Dendritic cell treated with granulocyte-macrophage colony-stimulating factor and Interleukin-4, amounts not matched to agents 40 ng/mL and 50 ng/mL, for 4 days (primary cell): ENCODE measurements around the gene ZNRF1.
A peak's percentile ranks its signal among the peaks of the same experiment; 100 is the strongest.
"Not testable (repeated sequence)": the region's sequence is repeated elsewhere in the genome, so short reads cannot be mapped to it uniquely, and the experiment has no call there.

Source experiments
- H3K27ac Mint-ChIP-seq: one replicate; pipeline ENCODE4 v1.8.0; 2022; ENCODE audit warnings: mild to moderate bottlenecking, mixed read lengths
- H3K27me3 Mint-ChIP-seq: one replicate; pipeline ENCODE4 v1.8.0; 2022; ENCODE audit warnings: mild to moderate bottlenecking, mixed read lengths
- H3K36me3 Mint-ChIP-seq: one replicate; pipeline ENCODE4 v1.8.0; 2022; ENCODE audit warnings: low read depth, mixed read lengths
- H3K4me1 Mint-ChIP-seq: one replicate; pipeline ENCODE4 v1.8.0; 2022; ENCODE audit warnings: low read depth, mixed read lengths
- H3K4me3 Mint-ChIP-seq: one replicate; pipeline ENCODE4 v1.8.0; 2022; ENCODE audit warnings: mild to moderate bottlenecking, moderate library complexity, mixed read lengths
- H3K9me3 Mint-ChIP-seq: one replicate; pipeline ENCODE4 v1.8.0; 2022; ENCODE audit warnings: mixed read lengths
- intact Hi-C: fragments of 100-400 bp; cut with micrococcal nuclease; formaldehyde crosslinking; loops from one replicate; pipeline ENCODE4 v1.15.0; 2022

Gene ZNRF1

GRCh38 chr16:75090899-75091298, 92.1 kb downstream of the ZNRF1 start:
- H3K36me3 Mint-ChIP-seq, H3K9me3 Mint-ChIP-seq, H3K27ac Mint-ChIP-seq, intact Hi-C loops, H3K27me3 Mint-ChIP-seq, H3K4me3 Mint-ChIP-seq: not testable (repeated sequence)
- H3K4me1 Mint-ChIP-seq: peaks cover 31% of the 10 kb centered on the region

GRCh38 chr16:75091619-75092018, 92.8 kb downstream of the ZNRF1 start:
- H3K27ac Mint-ChIP-seq, H3K9me3 Mint-ChIP-seq, H3K4me3 Mint-ChIP-seq, intact Hi-C loops, H3K27me3 Mint-ChIP-seq, H3K36me3 Mint-ChIP-seq: not testable (repeated sequence)
- peaks cover 37% of the 10 kb centered on the region for H3K4me1 Mint-ChIP-seq

DNA sequence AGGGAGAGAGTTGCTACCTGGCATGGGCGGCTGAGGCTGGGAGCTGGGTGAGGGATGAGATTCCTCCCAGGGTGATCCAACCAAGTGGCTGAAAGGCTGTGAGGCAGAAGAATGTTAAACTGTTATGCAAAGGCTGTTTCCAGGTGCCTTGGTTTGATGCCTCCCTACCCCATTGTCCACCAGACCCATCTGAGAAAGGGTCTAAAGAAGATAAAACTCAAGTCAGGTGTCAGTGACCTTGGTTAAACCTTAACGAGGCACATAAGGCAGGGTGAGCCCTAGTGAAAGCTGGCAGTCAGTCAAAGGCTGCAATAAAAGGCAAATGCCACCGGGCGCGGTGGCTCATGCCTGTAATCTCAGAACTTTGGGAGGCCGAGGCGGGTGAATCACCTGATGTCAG, 94.0 kb downstream of the ZNRF1 start:
- H3K9me3 Mint-ChIP-seq: no peaks in the 10 kb centered on the region
- peaks cover 34% of the 10 kb centered on the region for H3K4me1 Mint-ChIP-seq
- intact Hi-C loops: no loop called here
- peaks cover 6% of the 10 kb centered on the region for H3K36me3 Mint-ChIP-seq
- no peaks in the 10 kb centered on the region for H3K27me3 Mint-ChIP-seq
- H3K27ac Mint-ChIP-seq: no peak overlapping the region
- no peak overlapping the region for H3K4me3 Mint-ChIP-seq

- Mint-ChIP-seq H3K27ac (no peak overlapping the region), H3K4me1 (peaks cover 34% of the 10 kb centered on the region), H3K9me3 (no peaks in the 10 kb centered on the region), H3K4me3 (no peak overlapping the region), H3K27me3 (no peaks in the 10 kb centered on the region), H3K36me3 (peaks cover 6% of the 10 kb centered on the region)
- intact Hi-C loops: no loop called here
These were observed 95.0 kb downstream of the ZNRF1 start for GRCh38 chr16:75093598-75094540.

DNA sequence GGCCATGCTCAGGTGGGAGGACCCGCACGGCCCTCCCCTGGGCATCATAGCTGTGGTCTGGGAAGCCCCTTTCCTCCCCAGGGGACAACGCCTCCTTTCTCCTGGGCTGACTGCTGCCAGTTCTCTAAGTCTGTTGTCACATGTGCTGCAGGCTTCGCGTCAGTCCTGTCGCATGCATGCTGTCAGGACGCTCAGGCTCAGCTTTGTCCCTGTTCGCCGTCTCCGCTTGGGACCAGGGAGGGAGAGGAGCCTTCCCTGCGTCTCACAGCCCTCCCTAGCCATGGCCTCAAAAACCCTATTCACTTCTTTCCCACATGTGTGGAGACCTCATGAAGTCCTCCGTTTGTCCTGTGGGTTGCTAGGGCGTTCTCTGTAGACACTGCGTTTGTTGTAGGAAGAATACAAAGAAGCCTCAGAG, 96.4 kb downstream of the ZNRF1 start:
- Mint-ChIP-seq H3K4me3 (no peak overlapping the region), H3K36me3 (peaks cover 6% of the 10 kb centered on the region), H3K9me3 (no peaks in the 10 kb centered on the region), H3K27me3 (no peaks in the 10 kb centered on the region), H3K27ac (no peak overlapping the region), H3K4me1 (peaks cover 39% of the 10 kb centered on the region)
- intact Hi-C loops: no loop called here

GRCh38 chr16:75096656-75097055, 97.8 kb downstream of the ZNRF1 start:
- no peak overlapping the region for H3K27ac Mint-ChIP-seq
- no peaks in the 10 kb centered on the region for H3K27me3 Mint-ChIP-seq
- peaks cover 41% of the 10 kb centered on the region for H3K4me1 Mint-ChIP-seq
- no peak overlapping the region for H3K4me3 Mint-ChIP-seq
- intact Hi-C loops: no loop called here
- no peaks in the 10 kb centered on the region for H3K9me3 Mint-ChIP-seq
- peaks cover 6% of the 10 kb centered on the region for H3K36me3 Mint-ChIP-seq

DNA sequence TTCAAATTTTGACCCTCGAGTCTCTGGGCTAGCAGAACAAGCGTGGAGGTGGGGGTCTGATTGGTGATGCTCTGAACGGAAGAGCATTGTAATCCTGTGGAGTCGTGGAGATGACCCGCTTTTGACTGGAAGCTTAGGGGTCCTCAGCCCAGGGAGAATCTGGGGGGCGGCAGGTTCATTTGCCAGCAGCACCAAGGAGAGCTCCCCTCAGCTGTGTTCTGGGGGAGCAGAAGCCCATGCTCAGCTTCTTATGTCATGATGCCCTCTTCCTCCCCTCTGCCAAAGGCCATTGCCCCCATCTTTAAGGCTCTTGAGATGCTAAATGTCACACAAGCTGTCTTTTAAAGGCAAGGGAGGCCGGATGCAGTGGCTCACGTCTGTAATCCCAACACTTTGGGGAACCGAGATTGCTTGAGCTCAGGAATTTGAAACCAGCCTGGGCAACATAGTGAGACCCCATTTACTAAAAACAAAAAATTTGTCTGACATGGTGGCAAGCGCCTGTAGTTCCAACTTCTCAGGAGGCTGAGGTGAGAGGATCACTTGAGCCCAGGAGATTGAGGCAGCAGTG, 98.5 kb downstream of the ZNRF1 start:
- Mint-ChIP-seq H3K4me3 (no peak overlapping the region), H3K9me3 (no peaks in the 10 kb centered on the region), H3K4me1 (peaks cover 41% of the 10 kb centered on the region), H3K36me3 (peaks cover 6% of the 10 kb centered on the region), H3K27ac (no peak overlapping the region), H3K27me3 (no peaks in the 10 kb centered on the region)
- intact Hi-C loops: no loop called here

DNA sequence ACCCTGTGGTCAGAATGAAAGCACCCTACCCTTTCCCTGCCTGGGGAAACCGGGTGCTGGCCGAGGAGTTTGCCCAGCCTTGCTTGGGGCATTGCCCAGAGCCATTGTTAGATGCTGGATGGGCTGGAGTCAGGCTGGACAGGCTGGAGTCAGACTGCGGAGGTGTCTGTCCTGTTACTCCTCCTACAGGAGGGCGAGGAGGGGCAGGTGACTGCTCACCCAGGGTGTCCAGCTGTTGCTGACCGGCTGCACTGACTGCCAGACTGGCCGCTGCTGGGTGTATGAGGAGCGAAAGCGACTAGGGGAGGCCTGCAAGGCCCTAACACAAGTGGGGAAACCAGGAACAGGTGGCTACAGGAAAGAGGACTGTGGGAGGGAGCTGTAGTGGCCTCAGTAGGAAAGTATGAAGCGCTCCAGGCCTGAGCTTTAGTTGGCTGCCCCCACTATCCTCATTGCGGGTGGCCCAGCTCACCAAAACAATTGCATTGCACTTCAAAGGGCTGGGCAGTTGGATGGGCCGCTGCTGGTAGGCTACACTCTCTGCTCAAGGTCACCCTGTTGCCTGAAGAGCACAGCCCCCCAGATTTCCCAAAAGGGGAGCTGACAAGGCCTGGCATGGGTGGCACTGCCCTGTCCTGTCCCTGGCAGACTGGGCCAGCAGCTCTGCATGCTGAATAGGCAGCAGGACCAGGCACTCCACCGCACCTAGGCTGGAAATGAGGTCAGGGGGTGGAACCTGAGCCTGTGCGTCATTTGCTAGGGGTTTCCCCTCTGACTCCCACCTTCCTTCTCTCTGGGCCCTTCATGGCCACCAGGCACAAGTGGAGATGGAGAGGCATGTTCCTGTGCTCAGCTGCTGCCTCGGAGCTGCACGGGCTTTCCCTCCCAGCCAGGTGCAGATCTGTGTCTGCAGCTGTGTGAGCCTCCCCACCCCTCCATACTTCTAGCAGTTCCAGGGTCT, 99.4 kb downstream of the ZNRF1 start:
- Mint-ChIP-seq H3K9me3 (no peaks in the 10 kb centered on the region), H3K27ac (no peak overlapping the region), H3K36me3 (peaks cover 6% of the 10 kb centered on the region), H3K4me3 (no peak overlapping the region), H3K4me1 (peaks cover 41% of the 10 kb centered on the region), H3K27me3 (no peaks in the 10 kb centered on the region)
- intact Hi-C loops: no loop called here

- intact Hi-C loops: no loop called here
- peak overlapping the region; percentile 80 for H3K27ac Mint-ChIP-seq
- H3K27me3 Mint-ChIP-seq: no peaks in the 10 kb centered on the region
- H3K9me3 Mint-ChIP-seq: no peaks in the 10 kb centered on the region
- peaks cover 3% of the 10 kb centered on the region for H3K36me3 Mint-ChIP-seq
- peaks cover 45% of the 10 kb centered on the region for H3K4me1 Mint-ChIP-seq
- H3K4me3 Mint-ChIP-seq: no peak overlapping the region
These were observed 100.3 kb downstream of the ZNRF1 start for GRCh38 chr16:75099075-75099667.

- Mint-ChIP-seq H3K27ac (peak overlapping the region; percentile 80), H3K36me3 (peaks cover 6% of the 10 kb centered on the region), H3K4me1 (peaks cover 53% of the 10 kb centered on the region), H3K9me3 (no peaks in the 10 kb centered on the region), H3K27me3 (no peaks in the 10 kb centered on the region), H3K4me3 (no peak overlapping the region)
- intact Hi-C loops: no loop called here
These were observed 101.1 kb downstream of the ZNRF1 start for GRCh38 chr16:75099738-75100602.

DNA sequence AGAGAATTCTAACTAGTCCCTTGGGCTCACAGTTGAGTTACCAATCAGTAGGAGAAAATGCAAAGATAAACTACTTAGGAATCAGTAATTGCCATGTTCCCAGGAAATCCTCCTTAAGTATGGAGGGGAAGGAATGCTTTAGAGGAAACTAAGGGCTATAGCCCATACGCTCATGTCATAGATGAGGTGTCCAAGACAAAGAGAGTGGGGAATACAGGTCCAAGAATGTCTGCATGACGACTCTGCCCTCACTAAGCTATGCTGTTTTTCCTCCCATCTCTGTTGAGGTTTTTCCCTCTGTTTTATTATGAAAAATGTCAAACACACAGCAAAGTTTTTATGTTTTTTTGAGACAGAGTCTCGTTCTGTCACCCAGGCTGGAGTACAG, 101.8 kb downstream of the ZNRF1 start:
- no peaks in the 10 kb centered on the region for H3K9me3 Mint-ChIP-seq

GRCh38 chr16:75101635-75102034, 102.8 kb downstream of the ZNRF1 start:
- H3K36me3 Mint-ChIP-seq: peaks cover 6% of the 10 kb centered on the region
- intact Hi-C loops: no loop called here
- no peaks in the 10 kb centered on the region for H3K9me3 Mint-ChIP-seq
- H3K4me3 Mint-ChIP-seq: no peak overlapping the region
- H3K27ac Mint-ChIP-seq: no peak overlapping the region
- peaks cover 64% of the 10 kb centered on the region for H3K4me1 Mint-ChIP-seq
- no peaks in the 10 kb centered on the region for H3K27me3 Mint-ChIP-seq

More for the DNA sequence above, 101.8 kb downstream of the ZNRF1 start:
- Mint-ChIP-seq H3K27me3 (no peaks in the 10 kb centered on the region), H3K4me1 (peaks cover 60% of the 10 kb centered on the region), H3K36me3 (peaks cover 6% of the 10 kb centered on the region), H3K27ac (no peak overlapping the region), H3K4me3 (no peak overlapping the region)
- intact Hi-C loops: no loop called here

DNA sequence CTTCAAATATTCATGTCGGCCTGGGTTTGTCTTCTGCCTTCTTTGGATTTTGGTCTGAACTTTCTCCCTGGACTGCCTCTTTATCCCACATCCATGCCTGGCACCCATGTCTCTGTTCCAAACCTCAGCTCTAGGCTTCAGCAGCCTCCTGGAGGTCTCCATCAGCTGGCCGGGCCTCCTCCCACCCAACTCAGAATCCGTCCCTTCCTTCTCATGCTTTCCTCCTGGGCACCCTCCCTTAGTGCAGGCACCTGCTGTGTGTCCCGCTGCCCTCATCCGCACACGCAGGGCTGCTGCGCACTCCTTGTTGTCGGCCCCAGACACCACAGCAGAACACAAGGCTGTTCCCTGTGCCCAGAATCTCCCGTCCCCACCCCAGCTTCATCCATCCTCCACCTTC, 103.8 kb downstream of the ZNRF1 start:
- peaks cover 67% of the 10 kb centered on the region for H3K4me1 Mint-ChIP-seq
- intact Hi-C loops: no loop called here
- H3K9me3 Mint-ChIP-seq: no peaks in the 10 kb centered on the region
- H3K27me3 Mint-ChIP-seq: no peaks in the 10 kb centered on the region
- no peak overlapping the region for H3K27ac Mint-ChIP-seq
- H3K36me3 Mint-ChIP-seq: peaks cover 12% of the 10 kb centered on the region
- H3K4me3 Mint-ChIP-seq: no peak overlapping the region
